Adrenal gland (tissue), 12 donors: ENCODE data around the gene EPHB2. TPM values are rescaled to one million over a fixed set of nuclear protein-coding genes. Genes with fewer than 3 reads are reported as not detected.

Experiments
- DNase-seq, 7 donors: peaks; one replicate each; pipeline ENCODE4 v3.0.0-alpha.2; 2019 to 2020
- H3K27ac ChIP-seq, 5 donors: fragments of 200-600 bp; sonication (generic) in 4 of 5; 1 replicate in 3 of 5; 2 replicates in 2 of 5; pipeline versions ENCODE4 v1.5.1 to v1.8.0; 2016 to 2020; ENCODE audit warnings: mild to moderate bottlenecking in 1 of 5
- H3K27me3 ChIP-seq: fragments of 200-600 bp; 2 replicates; pipeline ENCODE4 v1.8.0; 2021
- H3K36me3 ChIP-seq, 2 donors: fragments of 200-600 bp; replicated peaks in 1 of 2; 1 replicate in 1 of 2; 2 replicates in 1 of 2; pipeline versions ENCODE4 v1.5.1 to v1.8.0; 2018 to 2022
- H3K4me1 ChIP-seq, 2 donors: fragments of 200-600 bp; replicated peaks in 1 of 2; 1 replicate in 1 of 2; 2 replicates in 1 of 2; pipeline versions ENCODE4 v1.5.1 to v1.8.0; 2018 to 2021
- H3K4me3 ChIP-seq, 4 donors: fragments of 200-600 bp; sonication (generic) in 3 of 4; one replicate each; pipeline ENCODE4 v1.5.1; 2016 to 2018
- H3K9me3 ChIP-seq, 3 donors: fragments of 200-600 bp; sonication (generic) in 1 of 3; replicated peaks in 1 of 3; 1 replicate in 2 of 3; 2 replicates in 1 of 3; pipeline versions ENCODE4 v1.5.1 to v1.8.0; 2016 to 2021
- POLR2A ChIP-seq, 2 donors: fragments of 450-650 bp; IDR thresholded peaks; one replicate each; pipeline ENCODE4 v1.6.1; 2017; ENCODE audit warnings: antibody characterized with exemption in 2 of 2, mild to moderate bottlenecking in 2 of 2, moderate library complexity in 1 of 2
- whole genome bisulfite sequencing, 4 donors: extraction: QIAGEN DNeasy Blood & Tissue Kit in 2 of 4; methylation state at CpG; one replicate each; pipeline versions ENCODE4 v1.1.5 to v1.1.7; 2013 to 2017; 5-methylcytosine and 5-hydroxymethylcytosine counted together
- intact Hi-C, 2 donors: fragments of 100-400 bp; cut with DNase I; formaldehyde crosslinking; loops; one replicate each; pipeline versions ENCODE4 v1.14.1 to v1.15.0; 2022 to 2023
- polyA plus RNA-seq, 3 donors: library from polyadenylated mRNA; stranded (reverse); fragments of 200-250 nt in 2 of 3; fragments of 350-450 nt in 1 of 3; fragmentation: Illumina TruSeq in 1 of 3; extraction: RNeasy Lipid Tissue Mini Kit (QIAGEN cat#74804) in 1 of 3; gene quantifications; one replicate each; pipeline ENCODE4 v1.2.3, GENCODE V29; 2013 to 2014
- total RNA-seq, 9 donors: library from RNA; depleted of rRNA in 4 of 9; stranded (reverse); fragments of >200 nt in 4 of 9; fragments of 120-200 nt in 1 of 9; fragmentation: NEBNext Ultra II Directional in 1 of 9; extraction: Animal tissue kit (Norgen Biotek cat#: 25700) in 1 of 9; gene quantifications; one replicate each; pipeline versions ENCODE4 v1.1.0 to v1.2.4, GENCODE V29; 2013 to 2023
- TF ChIP-seq, protein P1 (sequence below), 6 experiments: fragments of 450-650 bp in 4 of 6; fragments of 200-600 bp in 2 of 6; sonication (generic) in 1 of 6; IDR thresholded peaks; 1 replicate in 5 of 6; 2 replicates in 1 of 6; pipeline versions ENCODE4 v1.5.1 to v1.8.0; 2016 to 2021; ENCODE audit warnings: antibody characterized with exemption in 6 of 6, mild to moderate bottlenecking in 2 of 6, moderate library complexity in 1 of 6
- donor health status: healthy with polysubstance abuse.
- donor health status: Bipolar disorder and iron deficiency.
- donor health status: DM: yes; HTN: yes; CAD: no.
- donor health status: DM: no; HTN: no; CAD: no.
- donor health status: DM: no; HTN: no; CAD: no.
- donor health status: DM: yes; HTN: yes; CAD: no.

Gene EPHB2
- total and polyA plus RNA-seq, 12 donors, result 0.67 to 10.3 (median 3.1) TPM

- DNase-seq, result no peak
- Histone ChIP-seq H3K4me3 (no peak overlapping the region), H3K4me1 (peaks cover 5 to 26% of the 10 kb centered on the region in 2 donors), H3K27ac (no peak overlapping the region), H3K27me3 (no peaks in the 10 kb centered on the region), H3K36me3 (no peaks in the 10 kb centered on the region), H3K9me3 (no peaks in the 10 kb centered on the region)
- 58 to 75% (median 69%) methylated on average over 11 to 13 of the region's 13 CpGs for WGBS, 4 donors
- TF ChIP-seq, protein P1, sequence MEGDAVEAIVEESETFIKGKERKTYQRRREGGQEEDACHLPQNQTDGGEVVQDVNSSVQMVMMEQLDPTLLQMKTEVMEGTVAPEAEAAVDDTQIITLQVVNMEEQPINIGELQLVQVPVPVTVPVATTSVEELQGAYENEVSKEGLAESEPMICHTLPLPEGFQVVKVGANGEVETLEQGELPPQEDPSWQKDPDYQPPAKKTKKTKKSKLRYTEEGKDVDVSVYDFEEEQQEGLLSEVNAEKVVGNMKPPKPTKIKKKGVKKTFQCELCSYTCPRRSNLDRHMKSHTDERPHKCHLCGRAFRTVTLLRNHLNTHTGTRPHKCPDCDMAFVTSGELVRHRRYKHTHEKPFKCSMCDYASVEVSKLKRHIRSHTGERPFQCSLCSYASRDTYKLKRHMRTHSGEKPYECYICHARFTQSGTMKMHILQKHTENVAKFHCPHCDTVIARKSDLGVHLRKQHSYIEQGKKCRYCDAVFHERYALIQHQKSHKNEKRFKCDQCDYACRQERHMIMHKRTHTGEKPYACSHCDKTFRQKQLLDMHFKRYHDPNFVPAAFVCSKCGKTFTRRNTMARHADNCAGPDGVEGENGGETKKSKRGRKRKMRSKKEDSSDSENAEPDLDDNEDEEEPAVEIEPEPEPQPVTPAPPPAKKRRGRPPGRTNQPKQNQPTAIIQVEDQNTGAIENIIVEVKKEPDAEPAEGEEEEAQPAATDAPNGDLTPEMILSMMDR (IDR thresholded peaks at IDR 0.05), result no peak
- TF ChIP-seq POLR2A (IDR thresholded peaks at IDR 0.05), result no peak
- intact Hi-C loops, result no loop called here
Measured at GRCh38 chr1:22790232-22791008, 79.8 kb downstream of the EPHB2 start.

DNA sequence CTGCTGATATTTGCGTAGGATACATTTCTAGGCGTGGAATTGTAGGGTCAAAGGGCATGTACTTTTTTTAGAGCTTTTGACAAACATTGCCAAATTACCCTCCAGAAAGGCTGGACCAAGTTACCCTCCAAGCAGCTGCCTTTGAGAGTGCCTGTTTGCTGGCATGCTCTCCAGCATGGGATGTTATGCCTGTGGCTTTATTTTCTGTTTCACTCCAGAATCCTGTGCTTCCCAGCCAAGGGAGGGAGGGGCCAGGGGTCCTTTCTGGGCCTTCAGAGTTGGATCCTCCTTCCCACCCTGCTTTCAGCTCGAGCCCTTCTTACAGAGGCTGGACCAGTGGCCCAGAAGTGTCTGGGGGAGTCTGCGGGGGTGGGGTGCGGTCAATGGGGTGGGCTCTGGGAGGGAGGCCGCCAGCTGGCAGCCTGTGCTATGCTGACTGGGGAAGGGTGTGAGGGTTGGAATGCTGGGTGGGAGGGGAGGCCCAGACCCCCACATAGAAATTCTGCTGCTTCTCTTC is 81.2 kb downstream of the EPHB2 start:
- H3K4me1 ChIP-seq, result peaks cover 5 to 38% of the 10 kb centered on the region in 2 donors
- H3K27ac ChIP-seq, result no peak overlapping the region
- intact Hi-C loops, result no loop called here
- TF ChIP-seq, protein P1 (IDR thresholded peaks at IDR 0.05), result no peak
- no peak for TF ChIP-seq POLR2A (IDR thresholded peaks at IDR 0.05)
- H3K36me3 ChIP-seq, result no peaks in the 10 kb centered on the region
- whole genome bisulfite sequencing, 4 donors, result 68 to 87% (median 81%) methylated on average over 5 to 6 of the region's 6 CpGs
- no peaks in the 10 kb centered on the region for H3K27me3 ChIP-seq
- H3K9me3 ChIP-seq, result no peaks in the 10 kb centered on the region
- no peak for DNase-seq
- no peak overlapping the region for H3K4me3 ChIP-seq

DNA sequence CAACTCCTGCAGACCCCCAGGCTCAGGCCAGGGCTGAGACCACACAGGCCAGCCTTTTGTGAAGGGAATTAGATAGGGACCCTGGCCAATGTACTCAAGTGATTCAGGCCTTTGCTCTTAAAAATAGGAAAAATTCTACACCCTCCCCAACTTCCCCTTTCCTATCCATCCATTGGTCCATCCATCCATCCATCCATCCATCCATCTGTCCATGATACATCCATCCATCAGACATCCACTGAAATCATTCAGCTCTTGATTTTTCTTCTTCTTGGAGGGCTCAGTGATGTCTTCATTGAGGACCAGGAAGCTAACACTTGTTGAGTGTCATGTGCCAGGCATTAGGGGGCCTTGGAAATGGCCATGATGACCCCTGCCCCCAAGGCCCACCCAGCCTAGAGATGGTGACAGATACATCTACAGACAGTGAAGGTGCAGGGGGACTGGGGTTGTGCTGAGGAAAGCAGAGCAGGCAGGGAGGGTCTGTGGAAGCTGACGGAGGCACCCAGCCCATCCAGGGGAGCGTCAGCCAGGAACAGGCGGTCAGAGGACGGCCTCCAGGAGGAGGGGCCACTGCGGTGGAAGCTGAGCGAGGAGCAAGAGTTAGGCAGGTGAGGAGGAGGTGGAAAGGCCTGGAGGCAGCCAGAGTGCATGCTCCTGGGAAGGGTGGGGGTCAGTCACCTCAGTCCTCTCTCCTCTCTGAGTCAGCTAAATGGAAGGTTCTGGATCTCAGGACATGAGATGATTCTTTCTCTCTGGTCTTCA is 81.9 kb downstream of the EPHB2 start:
- Histone ChIP-seq H3K9me3 (no peaks in the 10 kb centered on the region), H3K36me3 (no peaks in the 10 kb centered on the region), H3K4me1 (peaks cover 5 to 45% of the 10 kb centered on the region in 2 donors), H3K27me3 (no peaks in the 10 kb centered on the region), H3K4me3 (no peak overlapping the region), H3K27ac (no peak overlapping the region)
- intact Hi-C loops, result no loop called here
- no peak for DNase-seq
- TF ChIP-seq, protein P1 (IDR thresholded peaks at IDR 0.05), result no peak
- TF ChIP-seq POLR2A (IDR thresholded peaks at IDR 0.05), result no peak
- WGBS, 4 donors, result 74 to 88% (median 84%) methylated on average over 6 of the region's 6 CpGs

- Histone ChIP-seq H3K4me3 (no peak overlapping the region), H3K27me3 (no peaks in the 10 kb centered on the region), H3K9me3 (no peaks in the 10 kb centered on the region), H3K36me3 (no peaks in the 10 kb centered on the region), H3K27ac (no peak overlapping the region), H3K4me1 (peaks cover 5 to 45% of the 10 kb centered on the region in 2 donors)
- WGBS, 4 donors, result 87 to 97% (median 94%) methylated on average over 3 of the region's 3 CpGs
- intact Hi-C loops, result no loop called here
- no peak for TF ChIP-seq POLR2A (IDR thresholded peaks at IDR 0.05)
- TF ChIP-seq, protein P1 (IDR thresholded peaks at IDR 0.05), result no peak
- DNase-seq, result no peak
Measured at GRCh38 chr1:22793647-22794046, 83.0 kb downstream of the EPHB2 start.
